WTC11 (cell line): ENCODE results near the gene ZNF324B.

Experiments used
- GRHL2 ChIP-seq: fragments of 250-450 bp; sonication (Bioruptor Pico); IDR thresholded peaks from 2 replicates; pipeline ENCODE4 v1.8.0; 2022; ENCODE audit warnings: mild to moderate bottlenecking, moderate library complexity; ENCODE audit not compliant: insufficient replicate concordance, severe bottlenecking
- IRF2 ChIP-seq: sonication (generic); formaldehyde crosslinking; IDR thresholded peaks from 2 replicates; pipeline ENCODE4 v1.8.0; 2022; ENCODE audit warnings: low read depth, missing genetic modification reagents, borderline replicate concordance
- SP1 ChIP-seq: sonication (generic); formaldehyde crosslinking; conservative IDR thresholded peaks from 2 replicates; pipeline ENCODE4 v1.8.1; 2022; ENCODE audit warnings: missing genetic modification reagents
- TCF7 ChIP-seq: sonication (generic); formaldehyde crosslinking; IDR thresholded peaks from 2 replicates; pipeline ENCODE4 v1.8.0; 2022; ENCODE audit warnings: mild to moderate bottlenecking, low read depth, missing genetic modification reagents, moderate library complexity
- TEAD4 ChIP-seq: sonication (generic); formaldehyde crosslinking; IDR thresholded peaks from 2 replicates; pipeline ENCODE4 v1.8.0; 2022; ENCODE audit warnings: mild to moderate bottlenecking, missing genetic modification reagents
- TF ChIP-seq, protein P1 (sequence below): sonication (generic); formaldehyde crosslinking; IDR thresholded peaks from 2 replicates; pipeline ENCODE4 v1.8.0; 2022; ENCODE audit warnings: mild to moderate bottlenecking, missing genetic modification reagents
- TF ChIP-seq, protein P2 (sequence below): fragments of 200-600 bp; IDR thresholded peaks from 2 replicates; pipeline ENCODE4 v1.8.0; 2022; ENCODE audit warnings: antibody characterized with exemption
- TF ChIP-seq, protein P3 (sequence below): sonication (generic); formaldehyde crosslinking; conservative IDR thresholded peaks from 2 replicates; pipeline ENCODE4 v1.8.1; 2023; ENCODE audit warnings: mild to moderate bottlenecking, low read depth, missing genetic modification reagents, moderate library complexity
- TF ChIP-seq, protein P4 (sequence below): sonication (generic); formaldehyde crosslinking; IDR thresholded peaks from 2 replicates; pipeline ENCODE4 v1.8.1; 2023; ENCODE audit warnings: mild to moderate bottlenecking, missing genetic modification reagents, moderate library complexity

DNA sequence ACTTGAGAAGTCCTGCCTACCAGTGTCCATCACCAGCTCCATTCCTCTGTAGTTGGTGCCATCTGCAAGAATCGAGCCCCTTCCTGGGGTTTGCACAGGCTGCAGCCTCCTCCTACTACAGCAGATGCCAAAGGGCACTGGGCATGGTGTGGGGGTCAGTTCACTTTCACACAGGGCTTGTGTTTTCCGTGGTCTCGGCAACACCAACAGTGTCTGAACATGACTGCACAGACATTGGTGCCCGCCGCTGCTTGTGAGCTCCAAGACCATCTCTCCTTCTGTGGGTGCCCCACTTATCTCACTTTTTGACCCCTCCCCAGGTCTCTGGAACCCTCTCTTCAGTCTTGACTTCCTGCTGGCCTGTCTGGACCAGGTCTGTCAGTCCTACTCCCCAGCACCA is 40.0 kb downstream of the ZNF324B start:
- TF ChIP-seq, protein P1, sequence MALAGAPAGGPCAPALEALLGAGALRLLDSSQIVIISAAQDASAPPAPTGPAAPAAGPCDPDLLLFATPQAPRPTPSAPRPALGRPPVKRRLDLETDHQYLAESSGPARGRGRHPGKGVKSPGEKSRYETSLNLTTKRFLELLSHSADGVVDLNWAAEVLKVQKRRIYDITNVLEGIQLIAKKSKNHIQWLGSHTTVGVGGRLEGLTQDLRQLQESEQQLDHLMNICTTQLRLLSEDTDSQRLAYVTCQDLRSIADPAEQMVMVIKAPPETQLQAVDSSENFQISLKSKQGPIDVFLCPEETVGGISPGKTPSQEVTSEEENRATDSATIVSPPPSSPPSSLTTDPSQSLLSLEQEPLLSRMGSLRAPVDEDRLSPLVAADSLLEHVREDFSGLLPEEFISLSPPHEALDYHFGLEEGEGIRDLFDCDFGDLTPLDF (CRISPR knock-in tag) = no peak
- TF ChIP-seq, protein P2, sequence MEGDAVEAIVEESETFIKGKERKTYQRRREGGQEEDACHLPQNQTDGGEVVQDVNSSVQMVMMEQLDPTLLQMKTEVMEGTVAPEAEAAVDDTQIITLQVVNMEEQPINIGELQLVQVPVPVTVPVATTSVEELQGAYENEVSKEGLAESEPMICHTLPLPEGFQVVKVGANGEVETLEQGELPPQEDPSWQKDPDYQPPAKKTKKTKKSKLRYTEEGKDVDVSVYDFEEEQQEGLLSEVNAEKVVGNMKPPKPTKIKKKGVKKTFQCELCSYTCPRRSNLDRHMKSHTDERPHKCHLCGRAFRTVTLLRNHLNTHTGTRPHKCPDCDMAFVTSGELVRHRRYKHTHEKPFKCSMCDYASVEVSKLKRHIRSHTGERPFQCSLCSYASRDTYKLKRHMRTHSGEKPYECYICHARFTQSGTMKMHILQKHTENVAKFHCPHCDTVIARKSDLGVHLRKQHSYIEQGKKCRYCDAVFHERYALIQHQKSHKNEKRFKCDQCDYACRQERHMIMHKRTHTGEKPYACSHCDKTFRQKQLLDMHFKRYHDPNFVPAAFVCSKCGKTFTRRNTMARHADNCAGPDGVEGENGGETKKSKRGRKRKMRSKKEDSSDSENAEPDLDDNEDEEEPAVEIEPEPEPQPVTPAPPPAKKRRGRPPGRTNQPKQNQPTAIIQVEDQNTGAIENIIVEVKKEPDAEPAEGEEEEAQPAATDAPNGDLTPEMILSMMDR = no peak
- TF ChIP-seq TEAD4 (CRISPR knock-in tag) (no peak), SP1 (no peak), GRHL2 (CRISPR knock-in tag) (no peak), IRF2 (CRISPR knock-in tag) (no peak), TCF7 (CRISPR knock-in tag) (no peak)
- TF ChIP-seq, protein P3, sequence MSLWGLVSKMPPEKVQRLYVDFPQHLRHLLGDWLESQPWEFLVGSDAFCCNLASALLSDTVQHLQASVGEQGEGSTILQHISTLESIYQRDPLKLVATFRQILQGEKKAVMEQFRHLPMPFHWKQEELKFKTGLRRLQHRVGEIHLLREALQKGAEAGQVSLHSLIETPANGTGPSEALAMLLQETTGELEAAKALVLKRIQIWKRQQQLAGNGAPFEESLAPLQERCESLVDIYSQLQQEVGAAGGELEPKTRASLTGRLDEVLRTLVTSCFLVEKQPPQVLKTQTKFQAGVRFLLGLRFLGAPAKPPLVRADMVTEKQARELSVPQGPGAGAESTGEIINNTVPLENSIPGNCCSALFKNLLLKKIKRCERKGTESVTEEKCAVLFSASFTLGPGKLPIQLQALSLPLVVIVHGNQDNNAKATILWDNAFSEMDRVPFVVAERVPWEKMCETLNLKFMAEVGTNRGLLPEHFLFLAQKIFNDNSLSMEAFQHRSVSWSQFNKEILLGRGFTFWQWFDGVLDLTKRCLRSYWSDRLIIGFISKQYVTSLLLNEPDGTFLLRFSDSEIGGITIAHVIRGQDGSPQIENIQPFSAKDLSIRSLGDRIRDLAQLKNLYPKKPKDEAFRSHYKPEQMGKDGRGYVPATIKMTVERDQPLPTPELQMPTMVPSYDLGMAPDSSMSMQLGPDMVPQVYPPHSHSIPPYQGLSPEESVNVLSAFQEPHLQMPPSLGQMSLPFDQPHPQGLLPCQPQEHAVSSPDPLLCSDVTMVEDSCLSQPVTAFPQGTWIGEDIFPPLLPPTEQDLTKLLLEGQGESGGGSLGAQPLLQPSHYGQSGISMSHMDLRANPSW (CRISPR knock-in tag) = no peak
- TF ChIP-seq, protein P4, sequence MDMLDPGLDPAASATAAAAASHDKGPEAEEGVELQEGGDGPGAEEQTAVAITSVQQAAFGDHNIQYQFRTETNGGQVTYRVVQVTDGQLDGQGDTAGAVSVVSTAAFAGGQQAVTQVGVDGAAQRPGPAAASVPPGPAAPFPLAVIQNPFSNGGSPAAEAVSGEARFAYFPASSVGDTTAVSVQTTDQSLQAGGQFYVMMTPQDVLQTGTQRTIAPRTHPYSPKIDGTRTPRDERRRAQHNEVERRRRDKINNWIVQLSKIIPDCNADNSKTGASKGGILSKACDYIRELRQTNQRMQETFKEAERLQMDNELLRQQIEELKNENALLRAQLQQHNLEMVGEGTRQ (CRISPR knock-in tag) = no peak
